GM21576 (cell line): Measurements from ENCODE around the gene FCRL5.
A peak's percentile ranks its signal among the peaks of the same experiment; 100 is the strongest.

Source experiments
- ATAC-seq: cut with Tn5 transposase; IDR thresholded peaks from one replicate; pipeline ENCODE4 v1.9.1; 2021; ENCODE audit warnings: mild to moderate bottlenecking, moderate library complexity; ENCODE audit not compliant: unreplicated experiment

The FCRL5 gene

DNA sequence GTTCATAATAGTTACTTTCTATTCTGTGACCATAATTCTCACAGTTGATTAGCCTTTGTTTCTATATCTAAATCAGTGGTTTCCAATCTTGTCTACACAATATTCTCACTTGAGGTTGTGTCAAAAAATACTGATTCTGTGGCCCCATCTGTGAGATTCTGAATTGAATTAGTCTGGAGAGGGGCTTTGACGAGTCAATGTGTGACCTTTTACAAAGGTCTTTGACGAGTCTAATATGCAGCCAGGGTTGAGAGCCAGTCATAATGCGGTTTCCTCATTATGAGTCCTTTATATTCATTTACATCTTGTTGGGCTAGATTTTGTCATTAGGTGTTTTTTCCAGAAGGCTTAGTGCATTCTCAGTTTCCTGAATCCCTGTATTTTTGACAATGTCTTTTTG, 19.7 kb downstream of the FCRL5 start:
- no peak for ATAC-seq

DNA sequence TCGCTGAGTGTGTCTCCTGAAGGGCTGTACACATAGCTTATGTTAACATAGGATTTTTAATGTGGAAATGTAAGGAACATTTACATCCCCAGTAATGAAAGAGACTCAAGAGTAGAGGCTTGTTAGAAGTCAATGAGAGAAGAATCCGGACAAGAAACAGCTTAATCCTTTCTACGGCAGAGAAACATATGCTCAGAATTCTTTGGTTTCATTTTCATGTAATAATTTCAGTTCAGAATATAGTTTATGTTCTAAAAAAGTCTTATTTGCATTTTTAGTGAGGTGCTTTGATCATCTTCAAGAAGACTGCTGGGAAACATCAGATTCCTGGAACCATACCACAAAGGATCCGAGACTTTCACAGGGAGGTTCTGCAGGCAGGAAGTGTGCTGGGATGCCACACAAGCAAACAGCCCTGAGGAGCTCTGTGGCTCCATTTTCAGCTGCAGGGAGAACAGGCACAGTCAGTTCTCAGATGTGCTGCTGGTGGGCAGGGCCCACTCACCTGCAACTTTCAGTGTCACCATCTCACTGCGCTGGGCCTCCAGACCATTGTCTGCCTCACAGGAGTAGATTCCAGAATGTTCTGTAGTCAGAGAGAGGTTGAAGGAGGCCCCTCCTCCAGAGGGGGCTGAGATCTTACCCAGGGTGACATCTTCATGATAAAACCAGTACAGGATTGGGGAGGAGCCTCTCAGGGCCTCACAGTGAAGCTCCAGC, 28.4 kb downstream of the FCRL5 start:
- ATAC-seq = peak; percentile 84

DNA sequence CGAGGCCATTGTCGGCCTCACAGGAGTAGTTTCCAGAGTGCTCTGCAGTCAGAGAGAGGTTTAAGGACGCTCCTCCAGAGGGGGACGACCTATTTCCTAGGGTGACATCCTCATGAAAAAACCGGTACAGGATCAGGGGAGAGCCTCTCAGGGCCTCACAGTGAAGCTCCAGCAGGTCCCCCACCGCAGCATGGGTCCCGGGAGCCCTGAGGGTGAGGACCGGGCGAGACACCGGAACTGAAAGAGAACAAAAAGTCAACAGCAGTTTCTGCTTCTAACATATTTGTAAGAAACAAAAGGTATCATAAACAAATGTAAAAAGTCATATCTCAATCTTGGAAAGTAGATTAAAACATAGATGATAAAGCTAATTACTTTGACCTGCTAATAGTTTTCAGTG, 31.3 kb downstream of the FCRL5 start:
- ATAC-seq = no peak

DNA sequence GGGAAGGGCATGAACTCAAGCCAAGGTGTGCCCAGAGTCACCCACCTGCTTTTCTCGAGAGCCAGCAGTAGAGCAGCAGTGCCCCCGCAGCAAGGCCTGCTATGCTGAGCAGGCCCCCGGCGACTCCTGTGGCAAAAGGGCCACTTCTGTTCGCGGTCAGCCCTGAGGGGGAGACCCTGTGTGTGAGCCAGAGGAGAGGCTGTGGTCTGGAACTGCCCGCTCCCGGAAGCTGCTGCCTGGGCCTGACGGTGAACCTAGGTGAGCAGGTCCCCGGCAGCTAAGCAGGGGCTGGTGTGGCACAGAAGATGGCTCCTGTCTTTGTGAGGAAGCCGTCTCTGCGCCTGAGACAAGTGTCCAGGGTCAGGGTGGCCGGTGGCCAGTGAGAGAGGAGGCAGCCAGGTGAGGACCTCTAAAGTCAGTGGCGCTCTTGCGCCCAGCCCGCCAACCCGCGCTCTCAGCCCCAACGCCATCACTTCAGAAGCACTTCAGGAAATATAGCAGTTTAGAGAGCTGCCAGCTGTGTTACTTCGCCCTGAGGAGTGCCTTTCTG, 31.9 kb downstream of the FCRL5 start:
- no peak for ATAC-seq

DNA sequence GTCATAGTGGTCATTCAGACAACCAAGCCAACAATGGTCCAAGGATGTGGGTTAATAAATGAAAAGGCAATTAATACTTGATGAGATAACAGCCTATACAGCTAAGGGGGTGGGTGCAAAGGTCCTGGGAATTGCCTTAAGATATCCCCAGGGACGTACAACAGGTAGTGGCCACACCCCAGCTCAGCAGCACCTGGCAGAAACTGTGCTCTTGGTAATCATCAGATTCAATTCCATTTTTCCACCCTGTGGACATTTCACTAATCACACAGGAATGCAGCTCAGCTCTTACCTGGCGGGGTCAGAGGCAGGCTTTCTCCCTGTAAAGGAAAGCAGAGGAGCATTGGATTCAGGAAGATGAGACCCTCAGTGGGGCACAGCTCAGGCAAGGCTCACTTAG, 32.9 kb downstream of the FCRL5 start:
- no peak for ATAC-seq

DNA sequence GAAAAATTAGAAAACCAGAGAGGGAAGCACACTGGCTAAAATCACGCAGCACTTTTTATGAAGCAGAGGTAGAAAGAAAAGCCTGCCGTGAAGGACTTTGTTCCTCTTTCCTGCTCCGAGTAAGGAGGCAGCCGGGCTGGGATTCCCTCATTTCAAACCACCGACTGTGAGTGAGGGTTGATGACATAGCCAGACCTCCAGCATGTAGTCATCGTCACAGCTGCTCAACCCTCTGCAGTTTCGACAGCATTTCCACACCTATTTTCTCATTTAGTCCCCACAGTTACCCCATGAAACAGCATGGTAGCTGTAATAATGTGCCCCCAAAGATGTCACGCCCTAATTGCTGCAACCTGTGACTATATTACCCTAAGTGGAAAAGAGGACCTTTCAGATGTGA, 35.3 kb downstream of the FCRL5 start:
- no peak for ATAC-seq

DNA sequence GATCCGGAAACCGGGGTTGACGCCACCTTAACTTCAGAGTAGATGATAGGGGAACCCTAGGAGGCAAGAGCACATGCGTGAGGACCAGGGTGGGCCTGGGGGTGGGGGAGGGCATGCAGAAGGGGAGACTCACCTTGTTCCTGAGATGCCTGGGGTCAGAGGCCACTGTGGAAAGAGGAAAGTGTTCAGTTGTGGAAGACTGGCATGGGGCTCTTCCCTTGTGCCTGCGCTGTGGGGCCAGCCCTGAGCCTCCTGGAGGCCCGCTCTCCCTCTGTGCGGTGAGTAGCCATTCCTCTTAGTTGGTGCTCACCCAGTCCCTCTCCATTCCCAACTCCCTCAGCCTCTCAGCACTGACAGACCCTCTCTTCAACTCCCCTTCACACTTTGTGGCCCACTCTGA, 36.6 kb downstream of the FCRL5 start:
- no peak for ATAC-seq

DNA sequence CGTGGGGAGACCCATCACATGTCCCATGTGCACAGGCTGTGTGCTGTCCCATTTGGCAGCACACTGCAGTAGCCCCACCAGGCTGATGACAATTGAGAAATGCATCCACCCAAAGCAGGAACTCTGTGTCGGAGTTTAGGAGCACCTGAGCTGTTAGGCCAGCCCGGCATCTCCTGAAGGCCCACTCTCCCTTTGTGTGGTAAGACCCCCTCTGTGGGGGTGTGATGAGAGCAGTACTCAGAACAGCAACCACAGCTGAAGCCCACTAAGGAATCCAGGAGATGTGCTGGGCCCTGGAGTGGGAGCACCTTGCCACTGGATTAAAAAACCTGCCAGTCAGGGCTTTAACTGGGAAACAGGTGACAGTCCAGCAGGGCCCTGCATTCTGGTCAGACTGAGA, 37.2 kb downstream of the FCRL5 start:
- ATAC-seq = no peak

DNA sequence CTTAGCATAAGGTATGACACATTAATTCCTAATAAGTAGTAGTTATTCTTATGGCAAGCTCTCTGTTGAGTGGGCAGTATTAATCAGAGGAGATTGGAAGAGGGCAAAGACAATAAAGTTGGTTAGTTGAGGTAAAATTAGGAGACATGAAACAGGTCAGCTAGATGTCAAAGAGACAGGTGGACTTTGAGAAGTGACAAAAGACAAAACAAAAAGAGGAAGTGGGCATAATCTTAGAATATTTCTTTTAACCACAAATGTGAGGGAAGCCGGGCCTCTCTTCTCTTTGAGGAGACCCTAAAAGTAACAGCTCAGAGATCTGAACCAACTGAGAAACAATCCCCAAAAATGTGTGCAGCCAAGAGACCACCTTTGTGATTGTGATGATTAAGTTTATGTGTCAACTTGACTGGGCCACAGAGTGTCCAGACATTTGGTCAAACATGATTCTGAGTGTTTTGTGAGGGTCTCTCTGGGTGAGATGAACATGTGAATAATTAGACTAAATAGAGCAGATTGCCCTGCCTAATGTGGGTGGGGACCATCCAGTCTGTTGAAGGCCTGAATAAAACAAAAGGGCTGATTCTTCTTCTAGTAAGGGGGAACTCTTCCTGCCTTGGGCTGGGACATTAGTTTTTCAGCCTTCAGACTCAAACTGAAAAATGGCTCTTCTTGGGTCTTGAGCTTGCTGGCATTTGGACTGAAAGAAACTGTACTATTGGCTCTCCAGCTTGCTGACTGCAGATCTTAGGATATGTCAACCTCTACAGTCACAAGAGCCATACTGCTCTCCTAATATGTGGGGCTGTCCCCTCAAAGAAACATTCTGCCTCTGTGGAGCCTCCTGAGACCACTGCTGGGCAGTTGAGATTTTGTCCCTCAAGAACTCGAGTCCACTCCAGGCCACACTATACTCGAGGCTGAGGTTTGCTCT, 40.0 kb downstream of the FCRL5 start:
- ATAC-seq = peak; percentile 43

DNA sequence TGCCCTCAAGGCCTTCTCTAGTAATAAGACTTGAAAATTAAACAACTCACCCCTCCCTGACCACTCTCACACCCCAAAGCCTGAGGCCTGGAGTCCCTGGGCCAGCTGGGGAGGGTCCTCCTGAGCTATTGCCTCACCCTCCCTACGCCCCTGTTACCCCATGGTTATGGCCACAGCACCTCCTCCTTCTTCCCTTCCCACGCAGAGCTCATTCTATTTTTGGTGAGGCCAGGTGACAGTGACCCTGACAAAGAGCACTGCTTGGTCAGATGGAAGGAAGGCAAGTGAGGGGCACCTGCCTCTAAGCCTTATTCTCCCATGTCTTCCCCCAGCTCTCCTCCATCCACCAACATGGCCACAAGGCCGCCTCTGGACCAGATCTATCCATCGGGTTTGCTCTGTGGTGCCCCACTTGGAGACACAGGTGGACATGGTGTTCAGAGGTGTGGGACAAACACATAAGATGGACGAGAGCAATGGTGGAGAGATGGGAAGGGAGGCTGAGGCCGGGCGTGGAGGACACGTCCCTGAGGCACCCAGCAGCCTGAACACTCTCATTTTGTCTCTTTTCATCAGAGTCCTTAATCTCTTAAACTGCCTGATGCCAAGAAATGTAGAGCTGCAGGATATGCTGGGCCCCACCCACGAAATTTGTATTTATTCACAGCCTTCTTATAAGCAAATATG, 42.6 kb downstream of the FCRL5 start:
- ATAC-seq = no peak

DNA sequence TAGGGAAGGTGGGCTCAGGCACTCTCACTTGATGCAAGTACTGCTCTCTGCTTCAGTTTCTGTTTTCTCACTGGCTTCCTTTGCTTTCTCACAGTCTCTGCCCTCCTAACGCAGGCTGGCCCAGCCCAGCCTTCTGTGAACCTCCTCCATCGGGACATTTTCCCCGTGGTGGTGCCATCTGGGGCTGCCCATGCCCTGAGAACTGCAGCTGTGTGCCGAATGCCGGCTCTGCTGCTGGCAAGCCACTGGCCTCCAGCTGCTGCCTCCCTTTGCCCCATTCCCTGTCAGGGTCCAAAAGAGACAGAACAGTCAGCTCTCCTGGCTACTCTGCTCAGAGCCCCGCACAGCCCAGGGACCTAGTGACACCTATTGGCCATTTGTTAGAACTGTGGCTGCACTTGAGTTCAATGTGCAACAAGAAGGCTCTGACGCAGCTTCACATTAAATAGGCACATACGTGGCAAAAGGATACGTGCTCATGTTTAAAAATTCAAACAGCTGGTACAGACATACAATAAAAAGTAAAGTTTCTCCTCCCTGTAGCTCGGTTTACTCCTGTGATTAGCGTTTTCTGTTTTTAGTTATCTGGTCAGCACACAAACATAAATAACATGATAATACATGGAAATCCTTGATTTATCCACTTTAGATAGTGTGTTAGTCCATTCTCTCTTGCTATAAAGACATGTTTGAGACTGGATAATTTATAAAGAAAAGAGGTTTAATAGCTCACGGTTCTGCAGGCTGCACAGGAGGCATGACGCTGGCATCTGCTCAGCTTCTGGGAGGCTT, 46.6 kb downstream of the FCRL5 start:
- ATAC-seq = peak; percentile 81

DNA sequence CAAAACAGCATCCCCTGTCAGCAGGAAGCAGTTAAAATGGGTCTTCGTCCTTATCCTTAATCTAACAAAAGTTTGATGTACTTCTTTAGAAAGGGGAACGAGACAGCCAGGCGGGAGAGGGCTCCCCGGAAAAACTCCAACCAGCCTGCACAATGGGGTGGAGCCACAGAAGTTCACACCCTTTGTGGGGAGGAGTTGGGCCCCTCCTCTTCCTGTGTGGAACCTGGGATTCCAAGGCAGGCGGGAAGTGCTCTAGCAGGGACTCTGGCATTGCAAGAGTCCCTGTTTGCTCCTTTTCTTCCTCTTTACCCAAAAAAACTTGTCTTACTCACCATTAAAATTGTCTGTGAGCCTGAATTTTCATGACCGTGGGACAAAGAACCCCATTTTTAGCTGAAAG, 47.7 kb downstream of the FCRL5 start:
- no peak for ATAC-seq

DNA sequence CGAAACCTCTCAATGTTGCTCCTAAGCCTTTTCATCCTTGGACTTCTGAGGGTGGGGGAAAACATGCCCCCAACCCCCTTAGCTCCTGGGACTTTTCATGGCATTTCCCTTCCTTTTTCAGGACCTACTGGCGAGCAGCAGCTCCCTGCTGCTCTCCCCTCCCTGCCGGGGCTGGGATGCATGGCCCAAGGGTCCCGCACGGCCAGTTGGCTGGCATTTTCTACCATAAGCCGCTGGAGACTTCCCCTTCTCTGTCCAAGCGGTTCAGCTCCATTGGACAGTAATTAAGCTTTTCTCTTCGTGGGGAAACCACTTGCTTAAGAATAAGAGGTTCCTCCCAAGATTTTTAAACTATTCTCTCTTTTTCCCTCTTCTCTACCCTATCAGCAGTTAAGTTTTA, 52.8 kb downstream of the FCRL5 start:
- ATAC-seq = no peak

DNA sequence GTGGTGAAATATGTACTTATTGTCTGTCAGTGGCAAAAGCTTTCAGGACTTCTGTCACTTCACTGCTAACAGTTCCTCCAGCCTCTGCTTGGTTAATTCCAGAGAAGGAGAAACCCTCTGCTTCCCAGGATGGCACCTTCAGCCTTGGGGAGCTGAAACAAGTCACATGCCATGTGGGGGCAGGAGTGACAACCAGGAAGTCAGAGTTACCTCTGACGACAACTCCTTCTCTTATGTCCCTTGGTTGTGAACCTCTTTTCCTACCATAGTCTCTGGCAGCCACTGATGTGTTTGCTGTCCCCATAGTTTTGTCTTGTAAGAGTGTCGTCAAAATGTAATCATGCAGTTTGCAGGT, 53.6 kb downstream of the FCRL5 start:
- no peak for ATAC-seq

DNA sequence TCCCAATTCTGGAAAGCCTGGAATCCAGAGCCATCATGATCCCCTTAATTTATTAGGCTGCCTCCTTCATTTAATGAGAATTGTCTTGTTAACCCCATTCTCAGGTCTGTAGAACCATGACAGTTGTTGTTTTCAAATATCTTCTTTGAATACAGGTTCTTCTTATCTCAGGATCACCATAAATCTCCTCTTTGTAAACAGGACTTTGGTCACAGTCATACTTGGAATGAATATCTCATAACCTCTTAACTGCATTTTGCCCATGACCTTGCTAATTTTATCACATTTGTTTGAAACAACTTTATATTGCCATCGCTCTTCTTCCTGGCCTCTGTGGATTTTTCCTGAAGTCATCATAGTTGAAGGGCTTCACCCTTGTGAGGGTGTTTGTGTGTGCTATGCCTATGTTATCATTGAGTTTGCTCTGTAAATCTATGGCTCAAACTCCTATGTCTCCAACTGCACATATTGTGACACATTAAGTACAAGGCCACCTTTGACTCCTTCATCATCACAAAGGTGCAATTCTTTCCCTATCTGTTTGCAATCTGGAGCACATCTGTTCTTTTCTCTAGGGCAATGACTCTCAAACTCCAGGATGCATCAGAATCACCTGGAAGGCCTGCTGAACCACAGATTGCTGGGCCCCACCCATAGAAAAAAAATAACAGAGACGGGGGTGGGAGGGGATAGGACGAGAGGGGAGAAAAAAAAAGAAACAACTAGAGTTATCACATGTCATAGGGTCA, 54.2 kb downstream of the FCRL5 start:
- ATAC-seq = no peak

DNA sequence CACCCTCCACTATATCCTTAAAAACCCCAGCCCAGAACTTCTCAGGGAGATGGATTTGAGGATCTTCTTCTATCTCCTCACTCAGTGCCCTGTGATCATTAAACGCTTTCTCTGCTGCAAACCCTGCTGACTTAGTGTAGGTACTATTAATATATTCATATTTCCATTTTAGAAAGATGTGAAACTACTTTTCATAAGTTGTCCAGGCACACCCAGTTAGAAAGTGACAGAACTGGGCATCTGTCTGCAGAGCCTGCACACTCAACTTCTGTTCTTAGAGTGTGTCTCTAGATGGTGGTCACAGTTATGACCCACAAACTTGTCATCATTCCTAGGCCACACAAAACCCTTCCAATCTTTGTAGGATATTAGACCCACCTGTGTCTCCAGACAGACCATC, 55.0 kb downstream of the FCRL5 start:
- ATAC-seq = no peak

DNA sequence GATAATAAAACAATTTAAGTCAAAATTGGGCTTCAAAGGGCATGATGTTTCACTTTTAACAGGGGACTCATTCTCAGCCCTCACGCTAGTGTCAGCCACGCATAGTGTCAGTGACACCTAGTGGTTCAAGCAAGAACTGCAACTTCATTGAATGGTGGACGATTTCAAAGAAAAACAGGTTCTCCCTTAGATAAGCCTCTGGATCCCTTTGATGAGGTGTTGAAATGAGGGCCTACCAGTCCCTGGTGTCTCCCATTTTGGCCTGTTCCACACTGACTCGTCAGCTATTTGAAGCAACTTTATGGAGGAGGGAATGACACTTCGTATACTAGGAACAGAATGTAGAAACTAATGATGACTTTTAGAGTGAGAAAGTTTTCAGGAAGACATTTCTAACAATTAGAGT, 56.2 kb downstream of the FCRL5 start:
- no peak for ATAC-seq

DNA sequence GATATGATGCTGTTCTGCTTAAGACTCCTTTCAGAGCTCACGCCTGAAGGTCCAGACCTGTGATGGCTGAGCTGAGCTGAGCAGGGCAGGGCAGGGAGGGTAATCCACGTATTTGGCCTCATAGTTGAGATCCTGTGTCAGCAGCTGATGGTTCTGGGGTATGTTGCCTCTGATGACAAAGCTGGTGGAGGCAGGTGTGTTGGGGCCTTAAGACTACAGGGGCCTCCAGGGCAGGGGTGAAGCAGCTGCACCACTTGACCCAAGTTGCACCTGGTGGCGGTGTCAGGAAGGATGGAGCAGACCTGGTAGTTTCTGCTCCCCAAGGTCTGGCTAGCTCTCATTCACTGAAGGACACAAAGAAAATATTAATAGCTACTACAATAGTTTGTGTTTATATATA, 57.0 kb downstream of the FCRL5 start:
- ATAC-seq = no peak

DNA sequence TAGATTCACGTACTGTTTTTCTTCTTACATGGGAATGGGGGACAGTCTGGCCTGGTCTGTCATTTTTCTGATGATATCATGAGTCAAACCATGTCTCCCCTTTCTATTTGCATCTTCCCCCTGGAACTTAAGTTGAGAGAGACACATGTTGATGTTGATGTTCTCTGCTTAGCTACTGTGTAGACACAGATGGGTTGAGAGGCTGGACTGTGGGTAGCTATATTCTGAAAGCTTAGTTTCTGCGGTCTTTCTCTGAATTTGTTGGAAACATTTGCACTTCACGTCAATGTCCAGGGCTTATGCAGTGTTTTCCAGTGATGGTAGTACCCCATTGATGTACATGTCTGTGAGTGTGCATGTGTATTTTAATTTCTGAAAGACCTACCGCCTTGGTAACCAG, 58.2 kb downstream of the FCRL5 start:
- no peak for ATAC-seq
